Measurements from ENCODE around the gene UBE3D.

GRCh38 chr6:82881519-82881918, 184.1 kb downstream of the UBE3D start:
- TF ChIP-seq CTCF (IDR thresholded peaks at IDR 0.05) (no peak), JUN (IDR thresholded peaks at IDR 0.05) (no peak), EHMT2 (IDR thresholded peaks at IDR 0.05; ENCODE audit: low read depth) (no peak), HDAC2 (IDR thresholded peaks at IDR 0.05) (no peak), ZFP36 (IDR thresholded peaks at IDR 0.05; ENCODE audit: borderline replicate concordance, partially characterized antibody) (no peak), SMC3 (IDR thresholded peaks at IDR 0.05) (no peak), CHD4 (IDR thresholded peaks at IDR 0.05; ENCODE audit: borderline replicate concordance) (no peak), ZC3H11A (IDR thresholded peaks at IDR 0.05) (no peak), PBX3 (IDR thresholded peaks at IDR 0.05) (no peak), ELK1 (IDR thresholded peaks at IDR 0.05; ENCODE audit: low read depth, low read length) (no peak), ESRRA (IDR thresholded peaks at IDR 0.05; ENCODE audit: borderline replicate concordance, low read length) (no peak), PHF8 (IDR thresholded peaks at IDR 0.05; ENCODE audit: borderline replicate concordance, low read depth) (no peak), KDM1A (IDR thresholded peaks at IDR 0.05; ENCODE audit: low read depth) (no peak)

All from A549 (cell line).